Calu3 (cell line): ENCODE results near the gene ZNF311. TPM values are rescaled to one million over a fixed set of nuclear protein-coding genes. Genes with fewer than 3 reads are reported as not detected.

Experiments used
- BruUV-seq: library from RNA; stranded (reverse); fragments of 400-500 nt; replicated peaks from 2 replicates; lab custom pipeline; 2021; lab: Mats Ljungman, UMichigan
- CTCF ChIA-PET: fragments of 300-600 bp; sonication (Branson Sonifier 250); formaldehyde crosslinking; loops from one replicate; lab custom pipeline; 2022; ENCODE audit warnings: antibody characterized with exemption; lab: Charles Lee
- DNase-seq: peaks from one replicate; pipeline ENCODE4 v3.0.0; 2022
- H3K27ac Mint-ChIP-seq: one replicate; pipeline ENCODE4 v1.8.0; 2022; ENCODE audit warnings: mixed read lengths; ENCODE audit not compliant: unreplicated experiment
- H3K27me3 Mint-ChIP-seq: one replicate; pipeline ENCODE4 v1.8.0; 2022; ENCODE audit warnings: mixed read lengths; ENCODE audit not compliant: unreplicated experiment
- H3K36me3 Mint-ChIP-seq: one replicate; pipeline ENCODE4 v1.8.0; 2022; ENCODE audit warnings: mild to moderate bottlenecking, moderate library complexity, mixed read lengths; ENCODE audit not compliant: insufficient read depth, unreplicated experiment
- H3K4me1 Mint-ChIP-seq: one replicate; pipeline ENCODE4 v1.8.0; 2022; ENCODE audit warnings: mild to moderate bottlenecking, low read depth, mixed read lengths; ENCODE audit not compliant: unreplicated experiment
- H3K4me3 Mint-ChIP-seq: one replicate; pipeline ENCODE4 v1.8.0; 2022; ENCODE audit warnings: mild to moderate bottlenecking, low read depth, moderate library complexity, mixed read lengths; ENCODE audit not compliant: unreplicated experiment
- H3K9me3 Mint-ChIP-seq: one replicate; pipeline ENCODE4 v1.8.0; 2022; ENCODE audit warnings: low read depth, mixed read lengths; ENCODE audit not compliant: unreplicated experiment
- intact Hi-C: fragments of 100-400 bp; cut with micrococcal nuclease; formaldehyde crosslinking; loops from one replicate; pipeline ENCODE4 v1.10.0; 2022; ENCODE audit not compliant: unreplicated experiment
- total RNA-seq: library from RNA; stranded (reverse); gene quantifications from 2 replicates; pipeline ENCODE4 v1.2.3, GENCODE V29; 2022
- TF ChIP-seq, protein P1 (sequence below): fragments of 200-600 bp; IDR thresholded peaks from one replicate; pipeline ENCODE4 v1.8.0; 2022; ENCODE audit warnings: antibody characterized with exemption; ENCODE audit not compliant: unreplicated experiment

The ZNF311 gene
- total RNA-seq, 1 experiment from 2014 or later = 1.4 TPM

- H3K9me3 Mint-ChIP-seq = no peaks in the 10 kb centered on the region
- intact Hi-C loops = no loop called here
- BruUV-seq = no TSS peak
- DNase-seq = no peak
- no peaks in the 10 kb centered on the region for H3K4me1 Mint-ChIP-seq
- peaks cover 24% of the 10 kb centered on the region for H3K27me3 Mint-ChIP-seq
- H3K4me3 Mint-ChIP-seq = no peak overlapping the region
- no peak overlapping the region for H3K27ac Mint-ChIP-seq
- CTCF ChIA-PET = no interaction called here
- TF ChIP-seq, protein P1, sequence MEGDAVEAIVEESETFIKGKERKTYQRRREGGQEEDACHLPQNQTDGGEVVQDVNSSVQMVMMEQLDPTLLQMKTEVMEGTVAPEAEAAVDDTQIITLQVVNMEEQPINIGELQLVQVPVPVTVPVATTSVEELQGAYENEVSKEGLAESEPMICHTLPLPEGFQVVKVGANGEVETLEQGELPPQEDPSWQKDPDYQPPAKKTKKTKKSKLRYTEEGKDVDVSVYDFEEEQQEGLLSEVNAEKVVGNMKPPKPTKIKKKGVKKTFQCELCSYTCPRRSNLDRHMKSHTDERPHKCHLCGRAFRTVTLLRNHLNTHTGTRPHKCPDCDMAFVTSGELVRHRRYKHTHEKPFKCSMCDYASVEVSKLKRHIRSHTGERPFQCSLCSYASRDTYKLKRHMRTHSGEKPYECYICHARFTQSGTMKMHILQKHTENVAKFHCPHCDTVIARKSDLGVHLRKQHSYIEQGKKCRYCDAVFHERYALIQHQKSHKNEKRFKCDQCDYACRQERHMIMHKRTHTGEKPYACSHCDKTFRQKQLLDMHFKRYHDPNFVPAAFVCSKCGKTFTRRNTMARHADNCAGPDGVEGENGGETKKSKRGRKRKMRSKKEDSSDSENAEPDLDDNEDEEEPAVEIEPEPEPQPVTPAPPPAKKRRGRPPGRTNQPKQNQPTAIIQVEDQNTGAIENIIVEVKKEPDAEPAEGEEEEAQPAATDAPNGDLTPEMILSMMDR = no peak
- H3K36me3 Mint-ChIP-seq = no peaks in the 10 kb centered on the region
Observed at GRCh38 chr6:29028821-29029220, 23.7 kb upstream of the ZNF311 start.

DNA sequence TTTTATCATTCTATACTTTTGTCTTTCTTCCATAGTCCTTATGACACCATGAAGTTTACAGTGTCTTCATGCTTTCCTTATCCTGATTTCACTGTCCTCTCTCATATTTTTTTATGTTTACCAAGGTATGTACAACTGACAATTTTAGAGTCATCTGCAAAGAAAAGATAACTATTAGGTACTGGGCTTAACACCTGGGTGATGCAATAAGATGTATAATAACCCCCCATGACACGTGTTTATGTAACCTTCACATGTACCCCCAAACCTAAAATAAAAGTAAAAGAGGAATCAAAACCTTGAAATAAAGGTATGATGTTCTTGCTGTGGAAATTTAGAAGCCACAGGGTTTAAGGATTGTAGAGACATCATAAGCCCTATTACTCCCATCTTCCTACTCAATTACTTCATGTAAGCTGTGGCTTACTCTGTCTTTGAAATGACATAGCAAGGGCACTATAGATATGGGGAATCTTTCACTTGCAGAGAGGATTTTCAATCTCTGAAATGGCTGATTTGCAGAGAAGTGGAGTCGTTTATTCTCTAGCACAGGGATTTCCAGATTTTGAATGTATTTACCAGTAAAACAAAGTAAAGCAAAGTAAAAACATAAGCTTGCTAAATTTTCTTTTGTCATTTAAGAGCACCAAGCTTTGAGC, 20.9 kb upstream of the ZNF311 start:
- Mint-ChIP-seq H3K4me1 (no peaks in the 10 kb centered on the region), H3K27me3 (peaks cover 36% of the 10 kb centered on the region), H3K27ac (no peak overlapping the region), H3K36me3 (no peaks in the 10 kb centered on the region), H3K4me3 (no peak overlapping the region), H3K9me3 (no peaks in the 10 kb centered on the region)
- CTCF ChIA-PET = no interaction called here
- DNase-seq = no peak
- TF ChIP-seq, protein P1 = no peak
- BruUV-seq = no TSS peak
- intact Hi-C loops = no loop called here

DNA sequence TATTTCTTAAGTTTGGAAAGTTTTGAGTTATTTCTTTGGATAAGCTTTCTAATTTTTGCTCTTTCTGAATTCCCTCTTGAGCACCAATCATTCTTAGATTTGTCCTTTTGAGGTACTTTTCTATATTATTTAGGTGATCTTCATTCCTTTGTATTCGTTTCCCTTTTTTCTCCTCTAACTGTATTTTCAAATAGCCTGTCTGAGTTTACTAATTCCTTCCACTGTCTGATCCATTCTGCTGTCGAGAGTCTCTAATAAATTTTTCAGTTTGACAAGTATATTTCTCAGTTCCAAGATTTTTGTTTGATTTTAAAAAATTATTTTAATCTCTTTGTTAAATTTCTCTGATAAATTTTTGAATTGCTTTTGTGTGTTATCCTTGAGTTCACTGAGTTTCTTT, 16.3 kb upstream of the ZNF311 start:
- H3K27ac Mint-ChIP-seq = no peak overlapping the region
- TF ChIP-seq, protein P1 = no peak
- intact Hi-C loops = no loop called here
- BruUV-seq = no TSS peak
- no peak overlapping the region for H3K4me3 Mint-ChIP-seq
- no peaks in the 10 kb centered on the region for H3K9me3 Mint-ChIP-seq
- CTCF ChIA-PET = no interaction called here
- peaks cover 9% of the 10 kb centered on the region for H3K36me3 Mint-ChIP-seq
- H3K27me3 Mint-ChIP-seq = peaks cover 24% of the 10 kb centered on the region
- H3K4me1 Mint-ChIP-seq = peaks cover 8% of the 10 kb centered on the region
- no peak for DNase-seq

GRCh38 chr6:29019629-29020028, 14.5 kb upstream of the ZNF311 start:
- intact Hi-C loops = no loop called here

More at GRCh38 chr6:29019629-29020028, 14.5 kb upstream of the ZNF311 start:
- peaks cover 18% of the 10 kb centered on the region for H3K36me3 Mint-ChIP-seq
- H3K4me3 Mint-ChIP-seq = no peak overlapping the region
- TF ChIP-seq, protein P1 = no peak
- CTCF ChIA-PET = no interaction called here
- no peak overlapping the region for H3K27ac Mint-ChIP-seq
- no peaks in the 10 kb centered on the region for H3K9me3 Mint-ChIP-seq
- DNase-seq = no peak
- BruUV-seq = no TSS peak
- H3K4me1 Mint-ChIP-seq = peaks cover 8% of the 10 kb centered on the region
- H3K27me3 Mint-ChIP-seq = peaks cover 12% of the 10 kb centered on the region
